Measurements from ENCODE around the gene MAP3K14. TPM values are rescaled to one million over a fixed set of nuclear protein-coding genes. Genes with fewer than 3 reads are reported as not detected.
A peak's percentile ranks its signal among the peaks of the same experiment; 100 is the strongest.

MAP3K14 gene
- total and polyA plus RNA-seq, 10 of the 15 experiments (the other 5 are each of a cell fraction or from before 2014, with no cell fraction given), result 2.1 to 33.3 (median 19.7) TPM

GRCh38 chr17:45226576-45226975 is 90.2 kb downstream of the MAP3K14 start (continued):
- no peak for TF ChIP-seq E2F8 (IDR thresholded peaks at IDR 0.05; ENCODE audit: low read depth, partially characterized antibody)
- TF ChIP-seq MTA2 (IDR thresholded peaks at IDR 0.05; ENCODE audit: low read depth), result no peak
- TF ChIP-seq CUX1 (IDR thresholded peaks at IDR 0.05; ENCODE audit: insufficient replicate concordance, low read depth, low read length), result peak; percentile 10
- no peak for TF ChIP-seq RUNX3 (IDR thresholded peaks at IDR 0.05; ENCODE audit: low read length)
- TF ChIP-seq, protein P1, sequence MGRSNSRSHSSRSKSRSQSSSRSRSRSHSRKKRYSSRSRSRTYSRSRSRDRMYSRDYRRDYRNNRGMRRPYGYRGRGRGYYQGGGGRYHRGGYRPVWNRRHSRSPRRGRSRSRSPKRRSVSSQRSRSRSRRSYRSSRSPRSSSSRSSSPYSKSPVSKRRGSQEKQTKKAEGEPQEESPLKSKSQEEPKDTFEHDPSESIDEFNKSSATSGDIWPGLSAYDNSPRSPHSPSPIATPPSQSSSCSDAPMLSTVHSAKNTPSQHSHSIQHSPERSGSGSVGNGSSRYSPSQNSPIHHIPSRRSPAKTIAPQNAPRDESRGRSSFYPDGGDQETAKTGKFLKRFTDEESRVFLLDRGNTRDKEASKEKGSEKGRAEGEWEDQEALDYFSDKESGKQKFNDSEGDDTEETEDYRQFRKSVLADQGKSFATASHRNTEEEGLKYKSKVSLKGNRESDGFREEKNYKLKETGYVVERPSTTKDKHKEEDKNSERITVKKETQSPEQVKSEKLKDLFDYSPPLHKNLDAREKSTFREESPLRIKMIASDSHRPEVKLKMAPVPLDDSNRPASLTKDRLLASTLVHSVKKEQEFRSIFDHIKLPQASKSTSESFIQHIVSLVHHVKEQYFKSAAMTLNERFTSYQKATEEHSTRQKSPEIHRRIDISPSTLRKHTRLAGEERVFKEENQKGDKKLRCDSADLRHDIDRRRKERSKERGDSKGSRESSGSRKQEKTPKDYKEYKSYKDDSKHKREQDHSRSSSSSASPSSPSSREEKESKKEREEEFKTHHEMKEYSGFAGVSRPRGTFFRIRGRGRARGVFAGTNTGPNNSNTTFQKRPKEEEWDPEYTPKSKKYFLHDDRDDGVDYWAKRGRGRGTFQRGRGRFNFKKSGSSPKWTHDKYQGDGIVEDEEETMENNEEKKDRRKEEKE (IDR thresholded peaks at IDR 0.05), result no peak
- TF ChIP-seq, protein P2, sequence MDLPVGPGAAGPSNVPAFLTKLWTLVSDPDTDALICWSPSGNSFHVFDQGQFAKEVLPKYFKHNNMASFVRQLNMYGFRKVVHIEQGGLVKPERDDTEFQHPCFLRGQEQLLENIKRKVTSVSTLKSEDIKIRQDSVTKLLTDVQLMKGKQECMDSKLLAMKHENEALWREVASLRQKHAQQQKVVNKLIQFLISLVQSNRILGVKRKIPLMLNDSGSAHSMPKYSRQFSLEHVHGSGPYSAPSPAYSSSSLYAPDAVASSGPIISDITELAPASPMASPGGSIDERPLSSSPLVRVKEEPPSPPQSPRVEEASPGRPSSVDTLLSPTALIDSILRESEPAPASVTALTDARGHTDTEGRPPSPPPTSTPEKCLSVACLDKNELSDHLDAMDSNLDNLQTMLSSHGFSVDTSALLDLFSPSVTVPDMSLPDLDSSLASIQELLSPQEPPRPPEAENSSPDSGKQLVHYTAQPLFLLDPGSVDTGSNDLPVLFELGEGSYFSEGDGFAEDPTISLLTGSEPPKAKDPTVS (IDR thresholded peaks at IDR 0.05; ENCODE audit: low read depth, low read length), result no peak
- no peak for TF ChIP-seq RELB (IDR thresholded peaks at IDR 0.05; ENCODE audit: low read depth)
- TF ChIP-seq RB1 (IDR thresholded peaks at IDR 0.05; ENCODE audit: borderline replicate concordance), result no peak
- no peak for TF ChIP-seq CEBPB (IDR thresholded peaks at IDR 0.05; ENCODE audit: borderline replicate concordance in 1 of 2, low read depth in 2 of 2, low read length in 2 of 2)
- no peak for TF ChIP-seq SIX5 (IDR thresholded peaks at IDR 0.05; ENCODE audit: low read depth, low read length, severe bottlenecking)
- no peak for TF ChIP-seq E2F4 (IDR thresholded peaks at IDR 0.05; ENCODE audit: low read depth, low read length)
- TF ChIP-seq JUNB (IDR thresholded peaks at IDR 0.05), result no peak
- no peak for TF ChIP-seq POLR2A (IDR thresholded peaks at IDR 0.05; ENCODE audit: low read depth, low read length)
- TF ChIP-seq LARP7 (IDR thresholded peaks at IDR 0.05), result 0 out of 2 replicates have a peak, but pooled peaks have one; percentile 55

Measured in GM12878 (cell line).